DOHH2 (cell line): Measurements from ENCODE around the gene GCN1.

Experiments used
- H3F3A ChIP-seq: fragments of 200-600 bp; sonication (generic), shearing (Covaris generic); 2 replicates; pipeline ENCODE4 v1.6.0; 2016; ENCODE audit warnings: antibody characterized with exemption, mild to moderate bottlenecking; ENCODE audit not compliant: control insufficient read depth, insufficient read depth
- H3K27ac ChIP-seq: fragments of 200-600 bp; sonication (generic); 2 replicates; pipeline ENCODE4 v1.5.1; 2014; ENCODE audit warnings: low read depth, mild to moderate bottlenecking, low read length, moderate library complexity
- H3K27me3 ChIP-seq: fragments of 200-600 bp; sonication (generic); 2 replicates; pipeline ENCODE4 v1.6.1; 2014; ENCODE audit warnings: mild to moderate bottlenecking, low read length, mixed read lengths; ENCODE audit not compliant: control insufficient read depth
- H3K36me3 ChIP-seq: fragments of 200-600 bp; sonication (generic); 2 replicates; pipeline ENCODE4 v1.6.1; 2014; ENCODE audit warnings: mild to moderate bottlenecking, low read length, moderate library complexity, mixed read lengths; ENCODE audit not compliant: control insufficient read depth
- H3K4me1 ChIP-seq: fragments of 200-600 bp; sonication (generic); 2 replicates; pipeline ENCODE4 v1.6.1; 2014; ENCODE audit warnings: mild to moderate bottlenecking, low read length, mixed read lengths; ENCODE audit not compliant: control insufficient read depth
- H3K4me2 ChIP-seq: fragments of 200-600 bp; sonication (generic); 2 replicates; pipeline ENCODE4 v1.6.0; 2014; ENCODE audit warnings: mild to moderate bottlenecking, low read length, moderate library complexity
- H3K4me3 ChIP-seq: fragments of 200-600 bp; sonication (generic); 2 replicates; pipeline ENCODE4 v1.5.1; 2014; ENCODE audit warnings: mild to moderate bottlenecking, low read length, mixed read lengths
- H3K79me2 ChIP-seq: fragments of 200-600 bp; sonication (generic); 2 replicates; pipeline ENCODE4 v1.6.1; 2014; ENCODE audit warnings: mild to moderate bottlenecking, low read length, mixed read lengths; ENCODE audit not compliant: control insufficient read depth
- H3K9me2 ChIP-seq: fragments of 200-600 bp; sonication (generic); replicated peaks from 2 replicates; pipeline ENCODE4 v1.6.1; 2014; ENCODE audit warnings: mild to moderate bottlenecking, low read length, mixed read lengths; ENCODE audit not compliant: control insufficient read depth
- H3K9me3 ChIP-seq: fragments of 200-600 bp; sonication (generic); 2 replicates; pipeline ENCODE4 v1.6.1; 2014; ENCODE audit warnings: antibody characterized with exemption, low read length, mixed read lengths; ENCODE audit not compliant: control insufficient read depth, insufficient read depth
- H4K20me1 ChIP-seq: fragments of 200-600 bp; sonication (generic); 2 replicates; pipeline ENCODE4 v1.6.0; 2014; ENCODE audit warnings: low read depth, mild to moderate bottlenecking, antibody characterized with exemption, low read length, moderate library complexity; ENCODE audit not compliant: control insufficient read depth, insufficient read depth
- EZH2phosphoT487 ChIP-seq: fragments of 200-600 bp; sonication (generic); IDR thresholded peaks from 2 replicates; pipeline ENCODE4 v1.6.1; 2017; ENCODE audit warnings: borderline replicate concordance, mild to moderate bottlenecking, antibody characterized with exemption, low read length, moderate library complexity, mixed read lengths
- TF ChIP-seq, protein P1 (sequence below): fragments of 200-600 bp; sonication (generic); IDR thresholded peaks from one replicate; pipeline ENCODE4 v1.5.1; 2014; ENCODE audit warnings: antibody characterized with exemption, mild to moderate bottlenecking, low read depth, low read length; ENCODE audit not compliant: poor library complexity, severe bottlenecking

GCN1 gene

DNA sequence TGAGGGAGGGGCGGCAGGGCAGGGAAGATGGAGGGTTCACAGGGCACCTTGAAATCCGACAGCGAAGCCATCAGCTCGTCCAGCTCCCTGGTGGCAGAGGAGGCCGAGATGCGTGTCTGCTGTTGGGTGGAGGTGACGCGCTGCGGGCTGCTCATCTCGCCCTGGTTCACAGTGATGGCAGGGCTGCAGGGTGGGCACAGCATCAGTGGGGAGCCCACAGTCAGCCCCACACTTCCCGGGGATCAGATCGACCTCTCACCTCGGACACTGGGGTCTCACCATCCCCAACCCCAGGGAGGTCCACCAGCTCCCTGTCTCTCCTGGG lies 27.0 kb upstream of the GCN1 start:
- H3F3A ChIP-seq: no peaks in the 10 kb centered on the region; the same call in 1 of the 2 replicates
- peaks cover 21% of the 10 kb centered on the region for H3K4me1 ChIP-seq
- TF ChIP-seq EZH2phosphoT487: no peak
- TF ChIP-seq, protein P1, sequence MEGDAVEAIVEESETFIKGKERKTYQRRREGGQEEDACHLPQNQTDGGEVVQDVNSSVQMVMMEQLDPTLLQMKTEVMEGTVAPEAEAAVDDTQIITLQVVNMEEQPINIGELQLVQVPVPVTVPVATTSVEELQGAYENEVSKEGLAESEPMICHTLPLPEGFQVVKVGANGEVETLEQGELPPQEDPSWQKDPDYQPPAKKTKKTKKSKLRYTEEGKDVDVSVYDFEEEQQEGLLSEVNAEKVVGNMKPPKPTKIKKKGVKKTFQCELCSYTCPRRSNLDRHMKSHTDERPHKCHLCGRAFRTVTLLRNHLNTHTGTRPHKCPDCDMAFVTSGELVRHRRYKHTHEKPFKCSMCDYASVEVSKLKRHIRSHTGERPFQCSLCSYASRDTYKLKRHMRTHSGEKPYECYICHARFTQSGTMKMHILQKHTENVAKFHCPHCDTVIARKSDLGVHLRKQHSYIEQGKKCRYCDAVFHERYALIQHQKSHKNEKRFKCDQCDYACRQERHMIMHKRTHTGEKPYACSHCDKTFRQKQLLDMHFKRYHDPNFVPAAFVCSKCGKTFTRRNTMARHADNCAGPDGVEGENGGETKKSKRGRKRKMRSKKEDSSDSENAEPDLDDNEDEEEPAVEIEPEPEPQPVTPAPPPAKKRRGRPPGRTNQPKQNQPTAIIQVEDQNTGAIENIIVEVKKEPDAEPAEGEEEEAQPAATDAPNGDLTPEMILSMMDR: no peak
- no peaks in the 10 kb centered on the region for H3K27me3 ChIP-seq
- H3K36me3 ChIP-seq: no peaks in the 10 kb centered on the region
- H4K20me1 ChIP-seq: no peaks in the 10 kb centered on the region
- no peaks in the 10 kb centered on the region for H3K79me2 ChIP-seq
- H3K9me3 ChIP-seq: no peaks in the 10 kb centered on the region
- H3K9me2 ChIP-seq: no peaks in the 10 kb centered on the region
- no peak overlapping the region for H3K4me2 ChIP-seq
- no peak overlapping the region for H3K4me3 ChIP-seq
- H3K27ac ChIP-seq: no peak overlapping the region

DNA sequence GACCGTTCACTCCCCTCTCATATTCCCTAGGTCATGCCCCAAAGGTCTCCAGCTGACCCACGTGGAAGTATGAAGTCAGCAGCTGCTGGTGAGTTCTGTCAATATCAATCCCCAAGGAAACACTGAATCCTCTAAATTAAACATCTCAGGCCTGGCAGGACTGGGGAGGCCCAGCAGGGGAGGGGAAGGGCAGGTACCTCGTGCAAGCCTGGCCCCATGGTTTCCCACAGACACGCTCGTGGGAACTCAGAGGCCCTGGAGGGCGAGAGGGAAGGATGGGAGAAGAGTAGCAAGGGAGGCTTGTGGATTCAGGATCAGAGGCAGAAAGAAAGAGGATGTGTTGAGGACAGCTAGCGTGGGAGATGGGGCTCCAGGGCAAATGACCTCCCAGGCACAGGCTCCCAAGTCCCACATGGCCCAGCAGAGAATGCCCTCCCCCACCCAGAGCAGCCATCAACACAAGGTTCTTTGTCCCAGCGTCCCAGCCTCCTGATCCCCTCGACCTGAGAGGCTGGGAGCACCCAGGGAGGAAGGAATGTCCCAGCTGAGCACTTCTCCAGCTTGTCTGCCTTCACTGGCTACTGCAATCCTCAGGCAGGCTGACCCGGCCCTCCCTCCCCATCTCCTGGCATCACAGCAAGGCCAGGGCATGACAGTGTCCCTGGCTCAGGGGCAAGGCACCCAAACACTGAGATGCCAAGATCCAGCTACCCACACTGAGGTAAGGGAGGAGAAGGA lies 26.5 kb upstream of the GCN1 start:
- H3K4me2 ChIP-seq: no peak overlapping the region
- H3K4me1 ChIP-seq: peaks cover 17% of the 10 kb centered on the region
- no peaks in the 10 kb centered on the region for H3K9me3 ChIP-seq
- H3K79me2 ChIP-seq: no peaks in the 10 kb centered on the region
- no peaks in the 10 kb centered on the region for H4K20me1 ChIP-seq
- no peaks in the 10 kb centered on the region for H3K36me3 ChIP-seq
- H3K27ac ChIP-seq: no peak overlapping the region
- H3K27me3 ChIP-seq: no peaks in the 10 kb centered on the region
- TF ChIP-seq EZH2phosphoT487: no peak
- TF ChIP-seq, protein P1: no peak
- no peaks in the 10 kb centered on the region for H3F3A ChIP-seq
- H3K9me2 ChIP-seq: no peaks in the 10 kb centered on the region
- H3K4me3 ChIP-seq: no peak overlapping the region

DNA sequence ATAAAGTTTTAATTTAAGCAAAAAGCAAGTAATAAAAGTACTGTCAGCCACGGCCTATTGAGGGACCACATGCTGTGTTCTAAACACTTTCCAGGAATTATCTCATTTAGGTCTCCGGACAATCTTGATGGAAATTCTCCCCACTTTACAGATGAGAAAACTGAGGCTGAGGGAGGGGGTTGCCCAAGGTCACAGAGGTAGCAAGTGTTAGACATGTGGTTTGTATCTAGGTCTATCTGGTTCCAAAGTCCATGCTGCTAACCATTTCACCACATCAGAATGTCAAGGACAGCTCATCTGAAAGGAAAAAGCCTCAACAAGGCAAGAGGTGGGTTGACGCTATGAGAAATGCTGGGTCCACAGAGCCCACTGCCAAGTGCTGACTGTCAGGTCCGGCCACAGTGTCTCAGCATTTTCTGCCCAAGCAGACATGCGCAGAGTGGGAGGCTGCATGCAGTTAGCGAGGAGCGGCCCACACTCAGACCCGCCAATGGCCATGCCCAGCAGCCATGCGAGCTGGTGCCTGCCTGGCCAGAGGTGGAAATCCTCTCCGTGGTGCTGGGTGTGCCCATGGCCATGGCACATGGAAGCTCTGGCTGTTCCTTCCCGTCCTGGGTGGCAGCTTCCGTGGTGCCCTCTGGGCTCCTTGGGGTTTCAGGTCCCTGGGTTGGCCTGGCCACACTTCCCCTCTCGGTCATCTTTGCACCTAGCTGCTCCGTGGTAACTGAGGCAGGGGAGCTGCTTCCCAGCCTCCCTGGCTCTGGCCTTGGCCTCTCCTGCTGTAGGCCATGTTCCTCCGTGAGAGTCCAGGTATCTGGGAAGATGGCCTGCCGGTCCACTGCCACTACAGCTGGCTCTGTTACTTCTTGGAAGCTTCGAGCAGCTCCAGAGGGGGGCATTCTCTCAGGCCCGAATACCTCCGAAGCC lies 24.4 kb upstream of the GCN1 start:
- Histone ChIP-seq H3K36me3 (no peaks in the 10 kb centered on the region), H3K79me2 (no peaks in the 10 kb centered on the region), H3K9me3 (no peaks in the 10 kb centered on the region)

More for the DNA sequence above, 24.4 kb upstream of the GCN1 start:
- Histone ChIP-seq H4K20me1 (no peaks in the 10 kb centered on the region; the same call in 1 of the 2 replicates), H3K27ac (no peak overlapping the region), H3K4me3 (no peak overlapping the region), H3F3A (no peaks in the 10 kb centered on the region), H3K9me2 (no peaks in the 10 kb centered on the region), H3K4me2 (no peak overlapping the region), H3K27me3 (no peaks in the 10 kb centered on the region), H3K4me1 (no peaks in the 10 kb centered on the region)
- no peak for TF ChIP-seq EZH2phosphoT487
- TF ChIP-seq, protein P1: no peak
